ENCODE data around the gene ZFR.
"Not testable (repeated sequence)": the region's sequence is repeated elsewhere in the genome, so short reads cannot be mapped to it uniquely, and the experiment has no call there.

The ZFR gene

DNA sequence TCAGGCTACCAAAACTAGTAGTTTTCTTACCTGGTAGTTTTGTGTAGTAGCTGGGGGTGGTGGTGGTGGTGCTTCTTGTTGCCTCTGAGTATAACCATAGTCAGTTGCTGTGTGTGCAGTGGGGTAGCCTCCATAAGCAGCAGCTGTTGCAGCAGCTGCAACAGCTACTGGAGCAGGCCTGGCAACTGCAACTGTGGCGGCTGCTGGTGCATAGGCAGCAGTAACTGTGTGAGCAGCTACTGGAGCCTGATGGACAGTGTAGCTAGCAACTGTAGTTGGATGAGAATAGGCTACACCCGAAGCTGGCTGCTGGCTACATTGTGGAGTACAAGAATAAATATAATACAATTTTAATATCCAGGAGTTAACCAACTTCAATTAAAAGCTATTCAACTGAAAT, 24.7 kb downstream of the ZFR start:
- no peaks in the 10 kb centered on the region for H3K4me1 ChIP-seq (ENCODE audit: control insufficient read depth, insufficient read depth, low read length)
- peaks cover 15% of the 10 kb centered on the region for H3K36me3 ChIP-seq (ENCODE audit: control insufficient read depth, insufficient read depth, low read length)
- no peaks in the 10 kb centered on the region for H3K9me3 ChIP-seq (ENCODE audit: control insufficient read depth, low read length)
- 89 to 96% methylated on average over 1 of the region's 2 CpGs for WGBS, 2 experiments
- no peaks in the 10 kb centered on the region for H3K27me3 ChIP-seq (ENCODE audit: control insufficient read depth, insufficient read depth, low read length, poor library complexity, severe bottlenecking)
- H3K4me3 ChIP-seq (ENCODE audit: insufficient read depth, low read depth, low read length) = no peak overlapping the region
- H3K27ac ChIP-seq (ENCODE audit: insufficient read depth, low read depth, low read length, poor library complexity, severe bottlenecking) = no peak overlapping the region

DNA sequence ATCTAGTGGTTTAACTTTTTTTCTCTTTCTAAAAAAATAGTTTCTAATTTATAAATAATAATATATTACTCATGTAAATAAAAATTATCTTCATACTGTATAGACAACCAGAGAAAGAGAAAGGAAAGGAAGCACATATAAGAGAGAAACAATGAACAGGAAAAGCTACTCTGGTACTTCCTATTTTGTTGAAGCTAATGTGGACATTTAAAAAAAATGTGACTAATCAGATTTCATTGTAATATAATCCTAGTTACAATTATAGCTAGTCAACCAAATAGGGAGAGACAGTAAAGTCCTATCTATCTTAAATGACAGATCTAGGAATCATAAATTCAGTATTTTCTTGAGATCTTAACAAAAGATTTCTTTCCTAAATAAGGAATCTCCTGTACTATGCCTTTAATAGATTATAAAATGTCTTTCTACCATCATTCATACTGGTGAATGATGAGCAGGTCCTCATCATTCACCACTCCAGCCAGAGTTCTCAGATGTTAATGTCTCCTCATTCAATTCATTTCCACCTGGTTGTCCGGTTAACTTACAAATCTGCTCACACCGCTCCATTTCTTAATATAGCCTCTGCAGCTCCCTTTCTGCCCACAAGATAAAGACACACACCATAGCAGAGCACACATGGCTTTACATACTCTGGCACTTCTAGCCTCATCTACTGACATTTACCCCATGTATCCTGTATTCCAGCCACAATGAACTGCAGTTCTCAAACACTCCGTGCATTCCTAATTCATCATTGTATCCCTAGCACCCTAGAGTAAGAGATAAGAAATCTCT, 30.9 kb downstream of the ZFR start:
- Histone ChIP-seq H3K4me3 (ENCODE audit: insufficient read depth, low read depth, low read length) (no peak overlapping the region), H3K4me1 (ENCODE audit: control insufficient read depth, insufficient read depth, low read length) (no peaks in the 10 kb centered on the region), H3K27ac (ENCODE audit: insufficient read depth, low read depth, low read length, poor library complexity, severe bottlenecking) (no peak overlapping the region), H3K36me3 (ENCODE audit: control insufficient read depth, insufficient read depth, low read length) (peaks cover 28% of the 10 kb centered on the region), H3K9me3 (ENCODE audit: control insufficient read depth, low read length) (no peaks in the 10 kb centered on the region), H3K27me3 (ENCODE audit: control insufficient read depth, insufficient read depth, low read length, poor library complexity, severe bottlenecking) (no peaks in the 10 kb centered on the region)
- 96 to 99% methylated on average over 3 of the region's 3 CpGs for WGBS, 2 experiments

- Histone ChIP-seq H3K4me1 (ENCODE audit: control insufficient read depth, insufficient read depth, low read length) (no peaks in the 10 kb centered on the region), H3K36me3 (ENCODE audit: control insufficient read depth, insufficient read depth, low read length) (peaks cover 21% of the 10 kb centered on the region), H3K27me3 (ENCODE audit: control insufficient read depth, insufficient read depth, low read length, poor library complexity, severe bottlenecking) (no peaks in the 10 kb centered on the region), H3K9me3 (ENCODE audit: control insufficient read depth, low read length) (no peaks in the 10 kb centered on the region), H3K27ac (ENCODE audit: insufficient read depth, low read depth, low read length, poor library complexity, severe bottlenecking) (no peak overlapping the region), H3K4me3 (ENCODE audit: insufficient read depth, low read depth, low read length) (no peak overlapping the region)
These were observed 33.9 kb downstream of the ZFR start for GRCh38 chr5:32410630-32411029.

DNA sequence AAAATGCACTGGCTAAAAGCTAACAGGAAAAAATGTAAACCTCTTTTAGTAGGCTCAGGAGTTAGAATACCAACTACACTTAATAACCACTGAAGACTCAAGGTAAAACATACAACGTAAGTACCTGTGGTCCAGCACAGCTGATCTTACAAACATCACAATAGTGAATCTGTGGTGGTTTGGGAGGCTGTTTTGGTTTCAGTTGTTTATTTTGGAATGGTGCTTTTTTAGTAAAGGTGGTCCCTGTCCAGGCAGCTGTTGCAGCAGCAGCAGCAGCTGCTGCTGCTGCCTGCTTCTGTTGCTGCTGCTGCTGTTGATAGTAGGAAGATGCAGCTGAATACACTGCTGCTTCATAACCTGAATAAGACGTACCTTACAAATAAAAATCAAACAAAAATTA, 37.9 kb downstream of the ZFR start:
- Histone ChIP-seq H3K27me3 (ENCODE audit: control insufficient read depth, insufficient read depth, low read length, poor library complexity, severe bottlenecking) (no peaks in the 10 kb centered on the region), H3K4me3 (ENCODE audit: insufficient read depth, low read depth, low read length) (no peak overlapping the region), H3K4me1 (ENCODE audit: control insufficient read depth, insufficient read depth, low read length) (no peaks in the 10 kb centered on the region), H3K27ac (ENCODE audit: insufficient read depth, low read depth, low read length, poor library complexity, severe bottlenecking) (no peak overlapping the region), H3K36me3 (ENCODE audit: control insufficient read depth, insufficient read depth, low read length) (peaks cover 36% of the 10 kb centered on the region), H3K9me3 (ENCODE audit: control insufficient read depth, low read length) (no peaks in the 10 kb centered on the region)
- WGBS, 2 experiments = 90 to 100% methylated on average over 1 of the region's 2 CpGs

- H3K4me1 ChIP-seq (ENCODE audit: control insufficient read depth, insufficient read depth, low read length) = no peaks in the 10 kb centered on the region
- no peaks in the 10 kb centered on the region for H3K9me3 ChIP-seq (ENCODE audit: control insufficient read depth, low read length)
- H3K4me3 ChIP-seq (ENCODE audit: insufficient read depth, low read depth, low read length) = no peak overlapping the region
- H3K27ac ChIP-seq (ENCODE audit: insufficient read depth, low read depth, low read length, poor library complexity, severe bottlenecking) = no peak overlapping the region
- peaks cover 43% of the 10 kb centered on the region for H3K36me3 ChIP-seq (ENCODE audit: control insufficient read depth, insufficient read depth, low read length)
- WGBS, 2 experiments = 92 to 96% methylated on average over 5 of the region's 5 CpGs
- no peaks in the 10 kb centered on the region for H3K27me3 ChIP-seq (ENCODE audit: control insufficient read depth, insufficient read depth, low read length, poor library complexity, severe bottlenecking)
These were observed 39.0 kb downstream of the ZFR start for GRCh38 chr5:32405507-32405906.

GRCh38 chr5:32403760-32404159, 40.8 kb downstream of the ZFR start:
- Histone ChIP-seq H3K27ac (ENCODE audit: insufficient read depth, low read depth, low read length, poor library complexity, severe bottlenecking) (no peak overlapping the region), H3K36me3 (ENCODE audit: control insufficient read depth, insufficient read depth, low read length) (peaks cover 52% of the 10 kb centered on the region), H3K4me3 (ENCODE audit: insufficient read depth, low read depth, low read length) (no peak overlapping the region), H3K27me3 (ENCODE audit: control insufficient read depth, insufficient read depth, low read length, poor library complexity, severe bottlenecking) (no peaks in the 10 kb centered on the region), H3K4me1 (ENCODE audit: control insufficient read depth, insufficient read depth, low read length) (no peaks in the 10 kb centered on the region), H3K9me3 (ENCODE audit: control insufficient read depth, low read length) (no peaks in the 10 kb centered on the region)
- 96% methylated on average over 5 to 6 of the region's 6 CpGs for WGBS, 2 experiments

DNA sequence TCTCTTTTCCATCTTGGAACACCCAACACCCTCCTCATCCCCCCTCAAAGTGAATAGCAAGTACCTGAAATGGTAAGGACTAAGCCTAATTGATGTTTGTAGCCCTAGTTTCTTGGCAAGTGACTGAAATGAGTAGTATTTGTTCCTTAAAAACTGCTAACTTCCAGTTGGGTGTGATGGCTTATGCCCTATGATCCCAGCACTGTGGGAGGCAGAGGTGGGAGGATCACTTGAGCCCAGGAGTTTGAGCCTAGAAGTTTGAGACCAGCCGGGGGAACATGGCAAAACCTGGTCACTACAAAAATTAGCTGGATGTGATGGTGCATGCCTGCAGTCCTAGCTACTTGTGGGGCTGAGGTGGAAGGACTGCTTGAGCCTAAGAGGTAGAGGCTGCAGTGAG, 44.1 kb downstream of the ZFR start:
- H3K9me3 ChIP-seq (ENCODE audit: control insufficient read depth, low read length) = no peaks in the 10 kb centered on the region
- H3K27ac ChIP-seq (ENCODE audit: insufficient read depth, low read depth, low read length, poor library complexity, severe bottlenecking) = no peak overlapping the region
- H3K27me3 ChIP-seq (ENCODE audit: control insufficient read depth, insufficient read depth, low read length, poor library complexity, severe bottlenecking) = no peaks in the 10 kb centered on the region
- WGBS, 2 experiments = 82 to 91% methylated on average over 1 of the region's 1 CpG
- no peak overlapping the region for H3K4me3 ChIP-seq (ENCODE audit: insufficient read depth, low read depth, low read length)
- peaks cover 67% of the 10 kb centered on the region for H3K36me3 ChIP-seq (ENCODE audit: control insufficient read depth, insufficient read depth, low read length)
- H3K4me1 ChIP-seq (ENCODE audit: control insufficient read depth, insufficient read depth, low read length) = no peaks in the 10 kb centered on the region

DNA sequence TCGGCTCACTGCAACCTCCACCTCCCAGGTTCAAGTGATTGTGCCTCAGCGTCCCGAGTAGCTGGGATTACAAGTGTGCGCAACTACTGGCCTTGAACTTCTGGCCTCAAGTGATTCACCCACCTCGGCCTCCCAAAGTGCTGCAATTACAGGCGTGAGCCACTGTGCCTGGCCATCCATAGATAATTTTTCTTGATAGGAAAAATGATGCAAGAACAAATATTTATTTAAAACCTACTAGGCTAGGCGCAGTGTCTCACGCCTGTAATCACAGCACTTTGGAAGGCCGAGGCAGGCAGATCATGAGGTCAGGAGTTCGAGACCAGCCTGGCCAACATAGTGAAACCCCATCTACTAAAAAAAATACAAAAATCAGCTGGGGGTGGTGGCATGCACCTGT, 45.8 kb downstream of the ZFR start:
- 94 to 96% methylated on average over 10 of the region's 10 CpGs for WGBS, 2 experiments
- H3K4me3 ChIP-seq (ENCODE audit: insufficient read depth, low read depth, low read length); H3K27me3 ChIP-seq (ENCODE audit: control insufficient read depth, insufficient read depth, low read length, poor library complexity, severe bottlenecking); H3K9me3 ChIP-seq (ENCODE audit: control insufficient read depth, low read length); H3K4me1 ChIP-seq (ENCODE audit: control insufficient read depth, insufficient read depth, low read length); H3K27ac ChIP-seq (ENCODE audit: insufficient read depth, low read depth, low read length, poor library complexity, severe bottlenecking): not testable (repeated sequence)
- peaks cover 68% of the 10 kb centered on the region for H3K36me3 ChIP-seq (ENCODE audit: control insufficient read depth, insufficient read depth, low read length)

DNA sequence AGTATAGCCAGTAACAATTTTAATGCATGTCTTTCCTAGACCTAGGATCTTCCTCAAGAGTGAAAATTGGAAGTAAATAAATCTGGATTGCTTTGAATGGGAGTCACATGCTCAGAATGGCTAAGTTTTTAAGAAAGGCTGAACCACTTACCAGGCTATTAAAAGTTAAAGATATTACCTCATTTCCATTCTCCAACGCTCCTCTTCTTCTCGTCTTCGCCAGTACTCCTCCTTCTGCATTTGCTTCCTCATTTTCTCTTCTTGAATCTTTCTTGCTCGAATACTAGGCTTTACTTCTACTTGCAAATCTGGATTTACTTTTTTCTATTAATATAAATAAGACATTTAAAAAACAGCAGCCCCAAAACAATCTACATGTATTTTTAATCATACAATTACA, 49.6 kb downstream of the ZFR start:
- Histone ChIP-seq H3K36me3 (ENCODE audit: control insufficient read depth, insufficient read depth, low read length) (peaks cover 48% of the 10 kb centered on the region), H3K4me1 (ENCODE audit: control insufficient read depth, insufficient read depth, low read length) (no peaks in the 10 kb centered on the region), H3K27me3 (ENCODE audit: control insufficient read depth, insufficient read depth, low read length, poor library complexity, severe bottlenecking) (no peaks in the 10 kb centered on the region), H3K9me3 (ENCODE audit: control insufficient read depth, low read length) (no peaks in the 10 kb centered on the region), H3K27ac (ENCODE audit: insufficient read depth, low read depth, low read length, poor library complexity, severe bottlenecking) (no peak overlapping the region), H3K4me3 (ENCODE audit: insufficient read depth, low read depth, low read length) (no peak overlapping the region)
- 97 to 98% methylated on average over 4 of the region's 4 CpGs for WGBS, 2 experiments

DNA sequence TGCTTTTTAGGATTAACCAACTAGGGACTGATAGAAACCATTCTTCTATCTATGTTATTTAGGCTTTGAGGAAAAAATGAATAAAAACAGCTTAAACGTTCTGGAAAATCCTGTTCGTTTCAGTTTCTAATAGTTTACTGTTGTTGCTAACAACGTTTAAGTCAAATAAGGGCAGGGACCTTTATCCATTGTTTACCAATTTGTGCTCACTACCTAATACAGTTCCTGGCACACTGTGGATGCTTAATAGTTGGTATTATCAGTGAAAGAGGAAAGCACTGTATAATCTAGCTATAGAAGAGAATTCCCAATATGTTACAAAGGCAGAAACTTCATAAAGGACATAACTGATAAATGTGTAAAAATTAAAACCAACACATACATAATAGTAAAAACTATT, 52.5 kb downstream of the ZFR start:
- H3K4me1 ChIP-seq (ENCODE audit: control insufficient read depth, insufficient read depth, low read length) = no peaks in the 10 kb centered on the region
- H3K27me3 ChIP-seq (ENCODE audit: control insufficient read depth, insufficient read depth, low read length, poor library complexity, severe bottlenecking) = no peaks in the 10 kb centered on the region
- H3K9me3 ChIP-seq (ENCODE audit: control insufficient read depth, low read length) = no peaks in the 10 kb centered on the region
- H3K27ac ChIP-seq (ENCODE audit: insufficient read depth, low read depth, low read length, poor library complexity, severe bottlenecking) = no peak overlapping the region
- no peak overlapping the region for H3K4me3 ChIP-seq (ENCODE audit: insufficient read depth, low read depth, low read length)
- peaks cover 49% of the 10 kb centered on the region for H3K36me3 ChIP-seq (ENCODE audit: control insufficient read depth, insufficient read depth, low read length)
- 90 to 97% methylated on average over 3 of the region's 3 CpGs for WGBS, 2 experiments
